PFSK-1 (cell line): ENCODE measurements around the gene PODXL2.

Source experiments
- FOXP2 ChIP-seq: optimal IDR thresholded peaks from 2 replicates; pipeline ENCODE3; 2011; ENCODE audit warnings: borderline replicate concordance, control low read depth, inconsistent platforms; ENCODE audit not compliant: insufficient read depth; ENCODE audit errors: extremely low read length, extremely low read depth
- POLR2AphosphoS5 ChIP-seq: IDR thresholded peaks from 2 replicates; pipeline ENCODE4 v1.6.1; 2012; ENCODE audit warnings: low read depth, mild to moderate bottlenecking, control low read depth, low read length, moderate library complexity
- TAF1 ChIP-seq: IDR thresholded peaks from 2 replicates; pipeline ENCODE4 v1.6.1; 2012; ENCODE audit warnings: low read length, control low read depth, borderline replicate concordance; ENCODE audit not compliant: insufficient read depth

DNA sequence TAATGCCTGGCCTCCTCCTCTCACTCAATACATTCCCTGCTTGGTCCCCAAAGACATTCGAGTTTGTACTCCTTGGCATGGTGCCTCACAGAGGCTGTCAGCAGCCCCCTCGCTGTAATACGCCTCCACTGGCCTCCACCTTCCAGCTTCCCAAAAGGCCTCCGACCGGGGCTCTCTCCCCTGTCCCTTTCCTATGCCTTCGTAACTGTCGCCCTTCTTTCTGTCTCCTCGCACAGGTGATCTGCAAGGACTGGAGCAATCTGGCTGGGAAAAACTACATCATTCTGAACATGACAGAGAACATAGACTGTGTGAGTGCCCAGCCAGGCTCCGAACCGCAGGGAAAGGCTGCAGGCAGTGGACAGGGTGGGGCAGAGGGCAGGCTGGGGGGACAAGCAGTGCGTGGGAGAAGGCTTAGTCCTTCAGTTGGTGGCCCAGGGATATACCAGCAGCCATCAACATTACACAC lies 33.0 kb downstream of the PODXL2 start:
- TF ChIP-seq POLR2AphosphoS5 (no peak), TAF1 (no peak), FOXP2 (no peak)
